BE2C (cell line): ENCODE results near the gene PIP5K1C.

ENCODE experiments used
- DNase-seq: peaks from one replicate; pipeline ENCODE4 v3.0.0-alpha.2; 2020
- H3K27me3 ChIP-seq: fragments of 250-450 bp; sonication (Bioruptor Pico); 2 replicates; pipeline ENCODE4 v1.5.1; 2020; ENCODE audit warnings: mild to moderate bottlenecking
- H3K36me3 ChIP-seq: fragments of 250-450 bp; sonication (Bioruptor Pico); 2 replicates; pipeline ENCODE4 v1.5.1; 2020; ENCODE audit warnings: mild to moderate bottlenecking
- H3K4me1 ChIP-seq: fragments of 250-450 bp; sonication (Bioruptor Pico); 2 replicates; pipeline ENCODE4 v1.5.1; 2020
- H3K4me3 ChIP-seq: 2 replicates; pipeline ENCODE4 v1.5.1; 2011; ENCODE audit warnings: low read depth, low read length
- H3K9me3 ChIP-seq: fragments of 250-450 bp; sonication (Bioruptor Pico); 2 replicates; pipeline ENCODE4 v1.5.1; 2020
- CTCF ChIP-seq: IDR thresholded peaks from 2 replicates; pipeline ENCODE4 v1.5.1; 2012; ENCODE audit warnings: mild to moderate bottlenecking, low read depth, low read length

The PIP5K1C gene

GRCh38 chr19:3614858-3615505 lies 85.3 kb downstream of the PIP5K1C start:
- no peak for TF ChIP-seq CTCF
- DNase-seq, result no peak
- no peaks in the 10 kb centered on the region for H3K27me3 ChIP-seq
- no peaks in the 10 kb centered on the region for H3K9me3 ChIP-seq
- H3K36me3 ChIP-seq, result peaks cover 37% of the 10 kb centered on the region
- no peaks in the 10 kb centered on the region for H3K4me1 ChIP-seq
- H3K4me3 ChIP-seq, result no peak overlapping the region

GRCh38 chr19:3613818-3614661 lies 86.2 kb downstream of the PIP5K1C start:
- no peak for DNase-seq
- peaks cover 33% of the 10 kb centered on the region for H3K36me3 ChIP-seq
- H3K27me3 ChIP-seq, result no peaks in the 10 kb centered on the region

GRCh38 chr19:3612901-3613741 lies 87.1 kb downstream of the PIP5K1C start:
- no peaks in the 10 kb centered on the region for H3K9me3 ChIP-seq
- H3K4me1 ChIP-seq, result no peaks in the 10 kb centered on the region
- H3K36me3 ChIP-seq, result peaks cover 32% of the 10 kb centered on the region
- TF ChIP-seq CTCF, result no peak
- no peak overlapping the region for H3K4me3 ChIP-seq
- no peaks in the 10 kb centered on the region for H3K27me3 ChIP-seq
- DNase-seq, result peak; percentile 54

More at GRCh38 chr19:3613818-3614661, 86.2 kb downstream of the PIP5K1C start:
- H3K4me3 ChIP-seq, result no peak overlapping the region
- no peak for TF ChIP-seq CTCF
- no peaks in the 10 kb centered on the region for H3K4me1 ChIP-seq
- no peaks in the 10 kb centered on the region for H3K9me3 ChIP-seq

- Histone ChIP-seq H3K9me3 (no peaks in the 10 kb centered on the region), H3K36me3 (peaks cover 32% of the 10 kb centered on the region), H3K4me3 (no peak overlapping the region), H3K4me1 (no peaks in the 10 kb centered on the region), H3K27me3 (no peaks in the 10 kb centered on the region)
- TF ChIP-seq CTCF, result no peak
- DNase-seq, result no peak
These were observed 87.9 kb downstream of the PIP5K1C start for GRCh38 chr19:3612330-3612729.

GRCh38 chr19:3611841-3612240 lies 88.4 kb downstream of the PIP5K1C start:
- no peak for DNase-seq
- H3K36me3 ChIP-seq, result peaks cover 30% of the 10 kb centered on the region

More at GRCh38 chr19:3611841-3612240, 88.4 kb downstream of the PIP5K1C start:
- no peaks in the 10 kb centered on the region for H3K9me3 ChIP-seq
- H3K4me3 ChIP-seq, result no peak overlapping the region
- no peaks in the 10 kb centered on the region for H3K4me1 ChIP-seq
- no peaks in the 10 kb centered on the region for H3K27me3 ChIP-seq
- TF ChIP-seq CTCF, result no peak
